ENCODE measurements around the gene CINP. TPM values are rescaled to one million over a fixed set of nuclear protein-coding genes. Genes with fewer than 3 reads are reported as not detected.

Gene CINP
- total RNA-seq, 6 experiments from 2014 or later = 15.2 to 32.3 (median 21.0) TPM

- Histone ChIP-seq H3K27ac (no peak overlapping the region), H3K27me3 (no peaks in the 10 kb centered on the region), H3K9me3 (no peaks in the 10 kb centered on the region), H3K36me3 (peaks cover 0 to 2% (median 0%) of the 10 kb centered on the region in 4 donors), H3K4me1 (peaks cover 0 to 9% (median 0%) of the 10 kb centered on the region in 4 donors), H3K4me3 (no peak overlapping the region)
- TF ChIP-seq, protein P1, sequence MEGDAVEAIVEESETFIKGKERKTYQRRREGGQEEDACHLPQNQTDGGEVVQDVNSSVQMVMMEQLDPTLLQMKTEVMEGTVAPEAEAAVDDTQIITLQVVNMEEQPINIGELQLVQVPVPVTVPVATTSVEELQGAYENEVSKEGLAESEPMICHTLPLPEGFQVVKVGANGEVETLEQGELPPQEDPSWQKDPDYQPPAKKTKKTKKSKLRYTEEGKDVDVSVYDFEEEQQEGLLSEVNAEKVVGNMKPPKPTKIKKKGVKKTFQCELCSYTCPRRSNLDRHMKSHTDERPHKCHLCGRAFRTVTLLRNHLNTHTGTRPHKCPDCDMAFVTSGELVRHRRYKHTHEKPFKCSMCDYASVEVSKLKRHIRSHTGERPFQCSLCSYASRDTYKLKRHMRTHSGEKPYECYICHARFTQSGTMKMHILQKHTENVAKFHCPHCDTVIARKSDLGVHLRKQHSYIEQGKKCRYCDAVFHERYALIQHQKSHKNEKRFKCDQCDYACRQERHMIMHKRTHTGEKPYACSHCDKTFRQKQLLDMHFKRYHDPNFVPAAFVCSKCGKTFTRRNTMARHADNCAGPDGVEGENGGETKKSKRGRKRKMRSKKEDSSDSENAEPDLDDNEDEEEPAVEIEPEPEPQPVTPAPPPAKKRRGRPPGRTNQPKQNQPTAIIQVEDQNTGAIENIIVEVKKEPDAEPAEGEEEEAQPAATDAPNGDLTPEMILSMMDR (IDR thresholded peaks at IDR 0.05) = no peak
- TF ChIP-seq POLR2A (IDR thresholded peaks at IDR 0.05) = no peak
- ATAC-seq (no peak), DNase-seq (no peak)
- WGBS (ENCODE audit: insufficient coverage, low coverage, low lambda C conversion rate, missing lambda C conversion rate) = 88% methylated on average over 2 of the region's 2 CpGs
- intact Hi-C loops (cut with DNase I) = no loop called here
These were observed 11.6 kb upstream of the CINP start for GRCh38 chr14:102374264-102374663.

GRCh38 chr14:102373110-102373509 lies 10.4 kb upstream of the CINP start:
- WGBS (ENCODE audit: insufficient coverage, low coverage, low lambda C conversion rate, missing lambda C conversion rate) = 82% methylated on average over 3 of the region's 3 CpGs

DNA sequence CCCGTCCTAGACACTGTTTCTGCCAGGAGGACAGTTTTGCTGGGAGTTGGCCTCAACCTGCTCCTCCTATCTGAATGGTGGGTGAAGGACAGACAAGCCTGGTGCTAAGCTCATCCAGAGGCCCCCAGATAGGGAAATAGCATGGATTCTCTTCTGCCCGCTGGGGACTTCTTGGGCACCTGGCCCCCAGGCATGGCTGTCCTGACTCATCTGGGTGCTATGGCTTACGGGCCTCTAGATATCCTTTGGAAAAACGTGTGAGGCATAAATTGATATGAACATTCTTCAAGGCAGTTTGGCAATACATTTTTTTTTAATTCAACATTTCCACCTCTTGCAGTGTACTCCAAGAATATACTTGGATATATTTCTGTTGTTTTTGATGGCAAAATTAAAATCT lies 8.7 kb upstream of the CINP start:
- TF ChIP-seq, protein P1 (IDR thresholded peaks at IDR 0.05) = no peak
- no peak for TF ChIP-seq POLR2A (IDR thresholded peaks at IDR 0.05)
- H3K36me3 ChIP-seq = no peaks in the 10 kb centered on the region
- peaks cover 0 to 7% (median 0%) of the 10 kb centered on the region in 4 donors for H3K4me1 ChIP-seq
- no peak overlapping the region for H3K4me3 ChIP-seq
- ATAC-seq (no peak), DNase-seq (no peak)
- H3K27ac ChIP-seq = no peak overlapping the region
- no peaks in the 10 kb centered on the region for H3K27me3 ChIP-seq
- WGBS (ENCODE audit: insufficient coverage, low coverage, low lambda C conversion rate, missing lambda C conversion rate) = 85% methylated on average over 2 of the region's 4 CpGs
- H3K9me3 ChIP-seq = no peaks in the 10 kb centered on the region
- intact Hi-C loops (cut with DNase I) = no loop called here

More at GRCh38 chr14:102373110-102373509, 10.4 kb upstream of the CINP start:
- peaks cover 0 to under 1% (median 0%) of the 10 kb centered on the region in 4 donors for H3K36me3 ChIP-seq
- no peak overlapping the region for H3K27ac ChIP-seq
- H3K27me3 ChIP-seq = no peaks in the 10 kb centered on the region
- no peak for DNase-seq
- ATAC-seq = no peak
- H3K4me3 ChIP-seq = no peak overlapping the region
- intact Hi-C loops (cut with DNase I) = no loop called here
- H3K4me1 ChIP-seq = peaks cover 0 to 9% (median 0%) of the 10 kb centered on the region in 4 donors
- no peak for TF ChIP-seq POLR2A (IDR thresholded peaks at IDR 0.05)
- TF ChIP-seq, protein P1 (IDR thresholded peaks at IDR 0.05) = no peak
- H3K9me3 ChIP-seq = no peaks in the 10 kb centered on the region

GRCh38 chr14:102370305-102370809 lies 7.7 kb upstream of the CINP start:
- 57% methylated on average over 11 of the region's 11 CpGs for WGBS (ENCODE audit: insufficient coverage, low coverage, low lambda C conversion rate, missing lambda C conversion rate)
- ATAC-seq = peak; percentile 46 to 61 (median 50)
- Histone ChIP-seq H3K4me3 (no peak overlapping the region), H3K4me1 (no peaks in the 10 kb centered on the region), H3K9me3 (no peaks in the 10 kb centered on the region), H3K27ac (no peak overlapping the region), H3K27me3 (no peaks in the 10 kb centered on the region), H3K36me3 (no peaks in the 10 kb centered on the region)
- intact Hi-C loops (cut with DNase I) = no loop called here
- DNase-seq = no peak
- TF ChIP-seq, protein P1 (IDR thresholded peaks at IDR 0.05) = no peak
- TF ChIP-seq POLR2A (IDR thresholded peaks at IDR 0.05) = no peak
